GM23248 (cell line): ENCODE measurements around the gene NT5DC3.

Source experiments
- EZH2 ChIP-seq: fragments of 200-600 bp; sonication (generic); IDR thresholded peaks from 2 replicates; pipeline ENCODE4 v1.6.1; 2018; ENCODE audit warnings: antibody characterized with exemption, mild to moderate bottlenecking; ENCODE audit not compliant: insufficient read depth, poor library complexity, severe bottlenecking
- EZH2phosphoT487 ChIP-seq: fragments of 200-600 bp; sonication (generic); IDR thresholded peaks from 2 replicates; pipeline ENCODE4 v1.6.1; 2018; ENCODE audit warnings: antibody characterized with exemption, moderate library complexity, mild to moderate bottlenecking, low read depth; ENCODE audit not compliant: insufficient read depth

DNA sequence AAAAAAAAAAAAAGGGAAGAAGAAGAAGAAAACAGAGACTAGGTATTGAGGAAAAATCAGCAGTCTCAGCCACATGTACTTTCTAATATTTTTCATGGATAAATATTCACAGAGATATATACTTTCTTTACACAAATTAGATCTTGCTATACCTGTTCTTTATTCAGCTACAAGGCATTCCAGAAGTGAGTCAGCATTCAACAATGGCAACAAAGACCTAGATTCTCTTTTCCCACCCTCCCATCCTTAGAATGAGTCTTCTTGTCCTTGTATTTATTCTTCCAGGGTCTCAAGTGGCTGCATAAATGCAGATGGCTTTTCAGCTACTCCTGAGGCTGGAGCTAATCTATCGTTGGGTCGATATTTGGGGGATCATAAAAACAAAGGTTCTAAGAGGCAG lies 93.0 kb downstream of the NT5DC3 start:
- no peak for TF ChIP-seq EZH2phosphoT487
- TF ChIP-seq EZH2, result no peak
